Duodenal mucosa (tissue), 2 donors: ENCODE results near the gene TMCC1.
"Not testable (repeated sequence)": the region's sequence is repeated elsewhere in the genome, so short reads cannot be mapped to it uniquely, and the experiment has no call there.

Experiments used
- H3K27ac ChIP-seq: one replicate; pipeline ENCODE4 v1.7.0; 2013; ENCODE audit warnings: low read depth, low read length
- H3K27me3 ChIP-seq, 2 donors: one replicate each; pipeline ENCODE4 v1.7.0; 2013; ENCODE audit warnings: low read length in 2 of 2, control low read depth in 1 of 2; ENCODE audit not compliant: insufficient read depth in 2 of 2, control insufficient read depth in 1 of 2
- H3K36me3 ChIP-seq, 2 donors: one replicate each; pipeline ENCODE4 v1.7.0; 2013; ENCODE audit warnings: low read length in 2 of 2, control low read depth in 1 of 2; ENCODE audit not compliant: insufficient read depth in 2 of 2, control insufficient read depth in 1 of 2
- H3K4me1 ChIP-seq, 2 donors: one replicate each; pipeline ENCODE4 v1.7.0; 2013; ENCODE audit warnings: low read length in 2 of 2, control low read depth in 1 of 2; ENCODE audit not compliant: insufficient read depth in 2 of 2, control insufficient read depth in 1 of 2
- H3K4me3 ChIP-seq, 2 donors: one replicate each; pipeline ENCODE4 v1.7.0; 2013; ENCODE audit warnings: low read length in 2 of 2, low read depth in 1 of 2
- H3K9ac ChIP-seq, 2 donors: one replicate each; pipeline ENCODE4 v1.7.0; 2013; ENCODE audit warnings: low read length in 2 of 2, low read depth in 1 of 2
- H3K9me3 ChIP-seq, 2 donors: one replicate each; pipeline ENCODE4 v1.7.0; 2013; ENCODE audit warnings: low read length in 2 of 2, control low read depth in 1 of 2; ENCODE audit not compliant: control insufficient read depth in 1 of 2

The TMCC1 gene

DNA sequence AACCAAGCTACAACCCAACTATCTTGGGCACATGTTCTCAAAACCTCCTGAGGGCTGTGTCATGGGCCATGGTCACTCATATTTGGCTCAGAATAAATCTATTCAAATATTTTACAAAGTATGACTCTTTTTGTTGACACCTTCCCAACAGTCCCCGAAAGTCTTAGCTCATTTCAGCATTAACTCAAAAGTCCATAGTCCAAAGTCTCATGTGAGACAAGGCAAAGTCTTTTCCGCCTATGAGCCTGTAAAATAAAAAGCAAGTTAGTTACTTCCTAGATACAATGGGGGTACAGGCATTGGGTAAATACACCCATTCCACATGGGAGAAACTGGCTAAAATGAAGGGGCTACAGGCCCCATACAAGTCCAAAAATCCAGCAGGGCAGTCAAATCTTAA, 197.1 kb downstream of the TMCC1 start:
- not testable (repeated sequence) for H3K36me3 ChIP-seq, H3K27me3 ChIP-seq, H3K9ac ChIP-seq, H3K4me1 ChIP-seq, H3K27ac ChIP-seq, H3K4me3 ChIP-seq, H3K9me3 ChIP-seq

GRCh38 chr3:129695230-129695629, 198.3 kb downstream of the TMCC1 start:
- no peak overlapping the region for H3K4me3 ChIP-seq
- H3K4me1 ChIP-seq: no peaks in the 10 kb centered on the region
- no peak overlapping the region for H3K27ac ChIP-seq
- H3K9ac ChIP-seq: no peak overlapping the region
- peaks cover 0 to 2% of the 10 kb centered on the region in 2 donors for H3K9me3 ChIP-seq
- no peaks in the 10 kb centered on the region for H3K36me3 ChIP-seq
- no peaks in the 10 kb centered on the region for H3K27me3 ChIP-seq

DNA sequence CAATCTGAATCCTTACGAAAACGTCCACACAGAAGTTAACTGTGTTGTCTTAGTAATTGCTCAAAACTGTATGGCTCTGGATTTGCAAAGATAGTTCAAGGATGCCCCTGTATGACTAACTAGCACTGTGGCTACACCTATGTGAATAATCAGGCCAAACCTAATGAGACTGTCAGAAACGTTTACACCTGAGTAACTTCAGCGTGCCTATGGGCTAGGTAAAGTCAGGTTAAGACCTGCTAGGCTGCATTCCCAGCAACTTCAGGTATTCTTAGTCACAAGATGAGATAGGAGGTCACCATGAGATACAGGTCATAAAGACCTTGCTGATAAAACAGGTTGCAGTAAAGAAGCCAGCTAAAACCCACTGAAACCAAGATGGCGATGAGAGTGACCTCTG, 199.3 kb downstream of the TMCC1 start:
- Histone ChIP-seq H3K4me1 (no peaks in the 10 kb centered on the region), H3K9me3 (peaks cover 0 to 2% of the 10 kb centered on the region in 2 donors), H3K4me3 (no peak overlapping the region), H3K9ac (no peak overlapping the region), H3K27me3 (no peaks in the 10 kb centered on the region), H3K36me3 (no peaks in the 10 kb centered on the region), H3K27ac (no peak overlapping the region)

DNA sequence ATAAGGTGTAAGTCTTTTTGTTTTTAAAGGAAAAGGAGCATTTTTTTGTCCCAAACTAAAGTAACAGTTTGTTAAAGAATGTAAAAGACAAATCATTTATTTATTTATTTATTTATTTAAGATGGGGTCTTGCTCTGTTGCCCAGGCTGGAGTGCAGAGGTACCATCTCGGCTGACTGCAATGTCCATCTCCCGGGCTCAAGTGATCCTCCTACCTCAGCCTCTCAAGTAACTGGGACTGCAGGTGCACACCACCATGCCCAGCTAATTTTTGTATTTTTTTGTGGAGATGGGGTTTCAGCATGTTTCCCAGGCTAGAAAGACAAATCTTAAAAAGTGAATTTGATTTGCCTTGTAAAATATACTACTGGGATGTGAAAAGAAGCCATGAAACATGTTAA, 200.8 kb downstream of the TMCC1 start:
- Histone ChIP-seq H3K4me1 (no peaks in the 10 kb centered on the region), H3K9me3 (peaks cover 0 to 2% of the 10 kb centered on the region in 2 donors), H3K27ac (no peak overlapping the region), H3K27me3 (no peaks in the 10 kb centered on the region), H3K4me3 (no peak overlapping the region), H3K9ac (no peak overlapping the region), H3K36me3 (no peaks in the 10 kb centered on the region)

DNA sequence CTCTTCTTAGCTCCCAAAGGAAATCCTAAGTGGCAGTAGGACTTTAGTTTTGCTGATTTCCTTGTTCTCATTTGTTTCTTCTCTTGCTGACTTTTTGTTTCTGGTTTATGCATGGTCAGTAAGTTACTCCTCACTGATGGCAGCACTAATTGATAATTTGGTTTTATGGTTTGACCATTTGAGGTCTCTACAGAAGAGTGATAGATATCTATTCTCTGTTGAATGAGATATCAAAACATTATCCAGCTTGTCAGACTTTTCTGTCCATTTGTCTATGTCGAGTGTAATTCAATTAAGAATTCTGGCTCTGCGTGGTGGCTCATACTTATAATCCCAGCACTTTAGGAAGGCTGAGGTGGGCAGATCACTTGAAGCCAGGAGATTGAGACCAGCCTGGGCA, 202.5 kb downstream of the TMCC1 start:
- no peaks in the 10 kb centered on the region for H3K36me3 ChIP-seq
- no peak overlapping the region for H3K4me3 ChIP-seq
- H3K9me3 ChIP-seq: no peaks in the 10 kb centered on the region
- no peaks in the 10 kb centered on the region for H3K27me3 ChIP-seq
- no peak overlapping the region for H3K9ac ChIP-seq
- H3K27ac ChIP-seq: no peak overlapping the region
- no peaks in the 10 kb centered on the region for H3K4me1 ChIP-seq

DNA sequence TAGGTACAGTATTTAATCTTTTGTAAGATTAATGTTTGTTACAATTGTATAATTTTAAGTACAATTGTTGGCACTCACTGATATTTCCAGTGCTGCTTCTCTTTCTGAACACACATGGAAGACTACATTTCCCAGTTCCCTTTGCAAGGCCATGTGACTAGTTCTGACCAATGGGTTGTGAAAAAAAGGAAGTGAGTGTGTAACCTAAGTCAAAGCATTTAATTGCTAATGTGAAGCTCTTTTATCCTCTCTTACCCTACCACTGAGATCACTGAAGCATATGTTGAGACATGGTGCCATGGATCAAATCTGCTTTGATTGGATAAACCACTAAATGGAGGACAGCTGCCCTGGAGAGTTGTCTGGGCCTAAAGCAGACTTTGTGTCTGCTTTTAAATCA, 203.1 kb downstream of the TMCC1 start:
- no peak overlapping the region for H3K27ac ChIP-seq

DNA sequence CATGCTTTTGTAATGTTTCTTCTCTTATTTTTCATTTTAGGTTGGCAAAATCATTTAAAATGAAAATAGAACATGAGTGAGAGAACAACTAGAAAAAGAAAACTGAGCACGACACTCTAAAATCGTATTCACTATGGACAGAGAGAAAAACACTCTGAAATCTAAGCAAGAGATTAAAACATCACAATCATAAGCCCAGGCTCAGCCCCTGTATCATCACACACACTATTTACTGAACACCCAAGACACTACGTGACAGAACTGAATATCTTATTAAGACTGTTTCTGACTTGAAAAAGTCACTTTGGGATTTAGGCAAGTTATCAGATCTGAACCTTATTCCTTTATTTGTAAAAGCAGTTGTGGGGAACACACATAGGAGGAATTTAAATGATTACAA, 204.5 kb downstream of the TMCC1 start:
- H3K27me3 ChIP-seq: no peaks in the 10 kb centered on the region
- no peaks in the 10 kb centered on the region for H3K36me3 ChIP-seq
- H3K27ac ChIP-seq: no peak overlapping the region
- no peaks in the 10 kb centered on the region for H3K9me3 ChIP-seq
- no peaks in the 10 kb centered on the region for H3K4me1 ChIP-seq
- no peak overlapping the region for H3K4me3 ChIP-seq
- H3K9ac ChIP-seq: no peak overlapping the region

More for the DNA sequence above, 203.1 kb downstream of the TMCC1 start:
- H3K36me3 ChIP-seq: no peaks in the 10 kb centered on the region
- no peaks in the 10 kb centered on the region for H3K4me1 ChIP-seq
- H3K9ac ChIP-seq: no peak overlapping the region
- H3K9me3 ChIP-seq: no peaks in the 10 kb centered on the region
- H3K27me3 ChIP-seq: no peaks in the 10 kb centered on the region
- H3K4me3 ChIP-seq: no peak overlapping the region

DNA sequence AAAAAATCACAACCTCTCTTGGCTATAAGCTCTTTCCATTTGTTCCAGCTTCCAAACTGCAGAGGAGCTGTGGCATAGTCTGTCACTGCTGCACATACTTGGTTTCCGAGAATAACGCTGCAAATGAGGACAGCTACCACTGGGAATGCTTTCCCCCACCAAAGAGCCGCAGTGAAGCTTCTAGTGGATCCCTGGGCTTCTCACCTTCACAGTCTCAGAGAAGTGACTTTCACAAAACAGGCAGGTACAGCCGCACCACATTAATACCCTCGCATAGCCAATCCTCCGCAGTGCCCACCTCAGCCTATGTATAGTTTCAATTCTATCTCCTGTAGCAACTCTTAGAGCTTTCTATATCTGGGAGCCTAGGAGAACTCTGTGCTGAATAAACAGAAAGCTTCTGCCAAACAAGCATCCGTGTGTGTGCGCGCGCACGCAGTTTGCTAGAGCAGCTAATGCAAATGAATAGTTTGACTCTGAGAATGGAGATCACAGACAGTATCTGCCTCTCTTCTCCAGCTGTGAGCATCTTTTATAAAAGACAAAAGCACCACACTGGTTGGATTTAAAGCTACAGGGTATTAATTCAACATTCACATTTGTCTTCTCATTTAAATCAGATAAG, 205.1 kb downstream of the TMCC1 start:
- Histone ChIP-seq H3K4me1 (no peaks in the 10 kb centered on the region), H3K27ac (no peak overlapping the region), H3K9ac (no peak overlapping the region), H3K4me3 (peak overlapping the region in 1 of 2 donors; percentile 12), H3K27me3 (no peaks in the 10 kb centered on the region), H3K9me3 (no peaks in the 10 kb centered on the region), H3K36me3 (no peaks in the 10 kb centered on the region)

DNA sequence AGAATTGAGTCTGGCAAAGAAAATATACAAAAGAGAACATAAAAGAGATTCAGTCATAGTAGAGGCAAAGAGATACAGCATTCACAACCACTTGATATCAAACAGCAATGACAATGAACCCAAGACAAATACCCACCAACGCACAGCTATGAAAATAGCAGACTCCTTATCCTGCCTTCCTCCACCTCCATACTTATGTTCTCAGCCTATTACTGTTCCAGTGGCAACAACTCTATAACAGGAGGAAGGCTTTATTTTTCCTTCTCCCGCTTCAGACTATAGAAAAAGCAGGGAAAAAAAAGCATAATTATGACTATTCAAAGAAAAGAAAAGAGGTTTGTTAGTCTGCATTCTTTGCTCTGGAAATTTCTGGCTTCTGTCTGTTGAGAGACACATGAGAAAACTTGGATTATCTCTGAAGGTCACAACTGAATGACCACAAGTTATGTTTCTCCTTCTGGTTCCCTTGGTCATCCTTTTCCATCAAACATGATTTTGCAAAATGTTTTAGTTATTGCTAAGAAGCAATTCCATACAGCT, 205.9 kb downstream of the TMCC1 start:
- H3K36me3 ChIP-seq: no peaks in the 10 kb centered on the region
- no peaks in the 10 kb centered on the region for H3K9me3 ChIP-seq
- no peak overlapping the region for H3K9ac ChIP-seq
- no peaks in the 10 kb centered on the region for H3K4me1 ChIP-seq
- no peak overlapping the region for H3K4me3 ChIP-seq
- no peaks in the 10 kb centered on the region for H3K27me3 ChIP-seq
- H3K27ac ChIP-seq: no peak overlapping the region

- Histone ChIP-seq H3K9ac (no peak overlapping the region), H3K4me1 (no peaks in the 10 kb centered on the region), H3K36me3 (no peaks in the 10 kb centered on the region), H3K27ac (no peak overlapping the region), H3K9me3 (no peaks in the 10 kb centered on the region), H3K27me3 (no peaks in the 10 kb centered on the region), H3K4me3 (no peak overlapping the region)
Observed at GRCh38 chr3:129686941-129687340, 206.6 kb downstream of the TMCC1 start.
